GM23338 (cell line): ENCODE measurements around the gene COX6B2. TPM values are rescaled to one million over a fixed set of nuclear protein-coding genes. Genes with fewer than 3 reads are reported as not detected.

ENCODE experiments used
- ATAC-seq: fragments of 200-7000 bp; cut with Tn5 transposase; 3 replicates; pipeline ENCODE4 v1.9.1; 2020
- DNase-seq: peaks from one replicate; pipeline ENCODE4 v3.0.0-alpha.2; 2015; ENCODE audit warnings: low spot score
- H2AFZ ChIP-seq: fragments of 200-600 bp; sonication (generic); 2 replicates; pipeline ENCODE4 v1.8.0; 2016; ENCODE audit warnings: antibody characterized with exemption, mild to moderate bottlenecking, moderate library complexity
- H3F3A ChIP-seq: fragments of 200-600 bp; sonication (generic); replicated peaks from 2 replicates; pipeline ENCODE4 v1.8.0; 2017; ENCODE audit warnings: antibody characterized with exemption, mixed run types, low read depth
- H3K27ac ChIP-seq: fragments of 200-600 bp; sonication (generic); 2 replicates; pipeline ENCODE4 v1.6.1; 2016; ENCODE audit warnings: low read depth
- H3K27me3 ChIP-seq: fragments of 200-600 bp; sonication (generic); 2 replicates; pipeline ENCODE4 v1.8.0; 2016; ENCODE audit warnings: mild to moderate bottlenecking, mixed run types, moderate library complexity; ENCODE audit not compliant: insufficient read depth
- H3K36me3 ChIP-seq: fragments of 200-600 bp; sonication (generic); 2 replicates; pipeline ENCODE4 v1.8.0; 2016; ENCODE audit warnings: mild to moderate bottlenecking; ENCODE audit not compliant: insufficient read depth
- H3K4me1 ChIP-seq: fragments of 200-600 bp; sonication (generic); 2 replicates; pipeline ENCODE4 v1.8.0; 2016; ENCODE audit warnings: mild to moderate bottlenecking, moderate library complexity; ENCODE audit not compliant: insufficient read depth
- H3K4me2 ChIP-seq: fragments of 200-600 bp; sonication (generic); 2 replicates; pipeline ENCODE4 v1.7.1; 2017; ENCODE audit warnings: mixed run types
- H3K4me3 ChIP-seq: fragments of 200-600 bp; sonication (generic); 2 replicates; pipeline ENCODE4 v1.6.1; 2016; ENCODE audit warnings: mixed run types
- H3K79me2 ChIP-seq: fragments of 200-600 bp; sonication (generic); replicated peaks from 2 replicates; pipeline ENCODE4 v1.8.0; 2017; ENCODE audit warnings: mild to moderate bottlenecking; ENCODE audit not compliant: insufficient read depth
- H3K9me2 ChIP-seq: fragments of 200-600 bp; sonication (generic); 2 replicates; pipeline ENCODE4 v1.8.0; 2017; ENCODE audit not compliant: insufficient read depth
- H4K20me1 ChIP-seq: fragments of 200-600 bp; sonication (generic); replicated peaks from 2 replicates; pipeline ENCODE4 v1.8.0; 2017; ENCODE audit warnings: mild to moderate bottlenecking; ENCODE audit not compliant: insufficient read depth
- H3K27ac Mint-ChIP-seq: 2 replicates; pipeline ENCODE4 v1.8.0; 2020; ENCODE audit warnings: inconsistent platforms, mild to moderate bottlenecking, moderate library complexity, mixed read lengths
- H3K27me3 Mint-ChIP-seq: 3 replicates; pipeline ENCODE4 v1.8.0; 2022; ENCODE audit warnings: low read depth, mild to moderate bottlenecking, moderate library complexity, mixed read lengths, inconsistent platforms; ENCODE audit not compliant: insufficient read depth, poor library complexity
- H3K36me3 Mint-ChIP-seq: 3 replicates; pipeline ENCODE4 v1.8.0; 2021; ENCODE audit warnings: low read depth, mild to moderate bottlenecking, inconsistent platforms, moderate library complexity, mixed read lengths
- H3K4me1 Mint-ChIP-seq: 3 replicates; pipeline ENCODE4 v1.8.0; 2020; ENCODE audit warnings: mild to moderate bottlenecking, inconsistent platforms, mixed read lengths
- H3K4me3 Mint-ChIP-seq: 3 replicates; pipeline ENCODE4 v1.8.0; 2021; ENCODE audit warnings: moderate library complexity, mild to moderate bottlenecking, inconsistent platforms, mixed read lengths
- H3K9me3 Mint-ChIP-seq: 3 replicates; pipeline ENCODE4 v1.8.0; 2020; ENCODE audit warnings: moderate library complexity, mild to moderate bottlenecking, inconsistent platforms, mixed read lengths
- EZH2phosphoT487 ChIP-seq: fragments of 200-600 bp; sonication (generic); IDR thresholded peaks from one replicate; pipeline ENCODE4 v1.8.1; 2018; ENCODE audit warnings: antibody characterized with exemption; ENCODE audit not compliant: unreplicated experiment
- JUNB ChIP-seq: IDR thresholded peaks from one replicate; pipeline ENCODE4 v1.6.1; 2016; ENCODE audit warnings: antibody characterized with exemption; ENCODE audit not compliant: unreplicated experiment
- POLR2AphosphoS5 ChIP-seq: IDR thresholded peaks from 2 replicates; pipeline ENCODE4 v1.6.1; 2016; ENCODE audit warnings: antibody characterized with exemption, low read depth
- polyA plus RNA-seq: library from polyadenylated mRNA; unstranded; fragments of >200 nt; fragmentation: Nextera tagmentation; extraction: Ambion mirVana; gene quantifications from 2 replicates; pipeline ENCODE4 v1.2.1, GENCODE V29; 2016
- total RNA-seq: library from RNA; depleted of rRNA; stranded (reverse); fragments of >200 nt; shearing (Covaris generic); gene quantifications from 2 replicates; pipeline ENCODE4 v1.2.3, GENCODE V29; 2014
- TF ChIP-seq, protein P1 (sequence below), 2 experiments: fragments of 200-600 bp in 1 of 2; sonication (generic) in 1 of 2; conservative IDR thresholded peaks; 2 replicates each; pipeline versions ENCODE4 v1.5.1 to v1.6.1; 2016 to 2017; ENCODE audit warnings: antibody characterized with exemption in 2 of 2, low read depth in 2 of 2, mild to moderate bottlenecking in 2 of 2, moderate library complexity in 1 of 2
- TF ChIP-seq, protein P2 (sequence below): fragments of 250-450 bp; sonication (Bioruptor Pico); IDR thresholded peaks from 2 replicates; pipeline ENCODE4 v1.5.0; 2020; ENCODE audit warnings: mild to moderate bottlenecking, moderate library complexity

Gene COX6B2
- total and polyA plus RNA-seq, 2 experiments from 2014 or later = 2.7 to 5.3 TPM

DNA sequence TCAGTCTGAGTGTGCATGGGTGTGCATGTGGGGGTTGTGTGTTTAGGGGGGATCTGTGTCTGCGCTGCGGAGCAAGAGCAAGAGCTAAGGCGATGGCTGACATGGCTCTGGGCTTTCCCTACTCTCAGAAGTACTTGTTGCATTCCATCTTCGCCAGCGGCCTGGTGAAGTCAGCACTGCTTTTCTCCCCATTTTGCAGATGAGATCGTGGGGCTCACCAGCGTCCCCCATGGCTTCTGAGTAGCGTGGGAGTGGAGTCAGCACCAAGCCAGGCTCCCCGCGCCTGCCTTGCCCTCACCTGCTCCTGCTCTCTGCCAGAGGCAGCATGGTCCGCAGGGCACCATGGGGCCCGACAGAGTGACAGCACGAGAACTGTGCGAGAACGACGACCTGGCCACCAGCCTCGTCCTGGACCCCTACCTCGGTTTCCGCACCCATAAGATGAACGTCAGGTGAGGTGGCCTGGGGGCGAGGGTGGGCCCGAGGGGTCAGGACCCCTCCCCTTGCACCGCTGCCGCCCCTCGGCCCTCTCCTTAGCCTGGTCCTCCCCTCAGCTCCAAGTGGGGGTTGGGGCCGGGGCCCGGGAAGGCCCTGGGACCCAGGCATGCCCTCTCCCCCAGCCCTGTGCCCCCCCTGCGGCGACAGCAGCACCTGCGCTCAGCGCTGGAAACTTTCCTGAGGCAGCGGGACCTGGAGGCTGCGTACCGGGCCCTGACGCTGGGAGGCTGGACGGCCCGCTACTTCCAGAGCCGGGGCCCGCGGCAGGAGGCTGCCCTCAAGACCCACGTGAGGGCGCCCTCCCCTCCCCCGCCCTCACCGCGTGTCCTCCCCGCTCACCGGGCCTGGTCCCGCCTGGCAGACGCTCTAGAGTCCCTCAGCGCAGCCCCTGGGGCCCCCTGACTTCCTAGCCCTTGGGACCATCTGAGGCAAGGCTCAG lies 12.7 kb downstream of the COX6B2 start:
- H3K79me2 ChIP-seq = no peaks in the 10 kb centered on the region
- Mint-ChIP-seq H3K36me3 (peaks cover 35% of the 10 kb centered on the region), H3K4me3 (peak overlapping the region; percentile 64), H3K4me1 (peaks cover 22% of the 10 kb centered on the region), H3K27ac (no peak overlapping the region; the same call in 1 of the 2 replicates), H3K9me3 (no peaks in the 10 kb centered on the region; the same call in 2 of the 3 replicates), H3K27me3 (peaks cover 21% of the 10 kb centered on the region)
- H3F3A ChIP-seq = no peaks in the 10 kb centered on the region; the same call in 1 of the 2 replicates
- no peak overlapping the region for H3K27ac ChIP-seq
- H3K4me2 ChIP-seq = peak overlapping the region; percentile 96
- 0 out of 2 replicates have a peak, but pooled peaks cover 3% of the 10 kb centered on the region for H4K20me1 ChIP-seq
- ATAC-seq (no peak), DNase-seq (peak; percentile 46)
- H3K4me1 ChIP-seq = peaks cover 12% of the 10 kb centered on the region; the same call in 1 of the 2 replicates
- no peak for TF ChIP-seq EZH2phosphoT487
- TF ChIP-seq, protein P1, sequence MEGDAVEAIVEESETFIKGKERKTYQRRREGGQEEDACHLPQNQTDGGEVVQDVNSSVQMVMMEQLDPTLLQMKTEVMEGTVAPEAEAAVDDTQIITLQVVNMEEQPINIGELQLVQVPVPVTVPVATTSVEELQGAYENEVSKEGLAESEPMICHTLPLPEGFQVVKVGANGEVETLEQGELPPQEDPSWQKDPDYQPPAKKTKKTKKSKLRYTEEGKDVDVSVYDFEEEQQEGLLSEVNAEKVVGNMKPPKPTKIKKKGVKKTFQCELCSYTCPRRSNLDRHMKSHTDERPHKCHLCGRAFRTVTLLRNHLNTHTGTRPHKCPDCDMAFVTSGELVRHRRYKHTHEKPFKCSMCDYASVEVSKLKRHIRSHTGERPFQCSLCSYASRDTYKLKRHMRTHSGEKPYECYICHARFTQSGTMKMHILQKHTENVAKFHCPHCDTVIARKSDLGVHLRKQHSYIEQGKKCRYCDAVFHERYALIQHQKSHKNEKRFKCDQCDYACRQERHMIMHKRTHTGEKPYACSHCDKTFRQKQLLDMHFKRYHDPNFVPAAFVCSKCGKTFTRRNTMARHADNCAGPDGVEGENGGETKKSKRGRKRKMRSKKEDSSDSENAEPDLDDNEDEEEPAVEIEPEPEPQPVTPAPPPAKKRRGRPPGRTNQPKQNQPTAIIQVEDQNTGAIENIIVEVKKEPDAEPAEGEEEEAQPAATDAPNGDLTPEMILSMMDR (conservative IDR thresholded peaks at IDR 0.05; ENCODE audit: low read depth in 2 of 2) = peak in 1 of 2 experiments; percentile 17; a peak in 1 of 4 replicates
- no peak overlapping the region for H2AFZ ChIP-seq
- H3K9me2 ChIP-seq = no peaks in the 10 kb centered on the region
- H3K36me3 ChIP-seq = no peaks in the 10 kb centered on the region; the same call in 1 of the 2 replicates
- H3K27me3 ChIP-seq = no peaks in the 10 kb centered on the region
- H3K4me3 ChIP-seq = peak overlapping the region; percentile 84

DNA sequence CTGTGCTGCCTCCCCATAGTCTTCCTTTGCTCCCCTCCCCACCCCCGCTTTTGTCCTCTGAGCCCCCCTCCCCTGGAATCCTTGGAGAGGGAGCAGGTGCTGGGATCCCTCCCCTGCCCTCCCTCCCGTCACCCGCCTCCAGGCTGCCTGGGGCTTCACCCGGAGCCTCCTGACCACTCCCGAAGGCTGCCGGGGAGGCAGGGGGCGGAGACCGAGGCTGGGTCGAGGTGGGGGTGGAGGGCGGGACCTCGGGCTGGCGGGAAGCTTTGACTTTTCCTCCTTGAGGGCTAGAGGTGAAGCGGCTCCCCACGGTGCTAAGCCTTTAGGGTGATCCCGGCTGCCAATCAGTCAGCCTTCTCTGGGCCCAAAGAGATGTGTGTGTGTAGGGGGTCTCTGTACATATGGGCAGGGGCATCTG lies 13.3 kb downstream of the COX6B2 start:
- Mint-ChIP-seq H3K27ac (peak overlapping the region; percentile 56), H3K27me3 (peaks cover 21% of the 10 kb centered on the region), H3K4me3 (peak overlapping the region; percentile 90), H3K4me1 (peaks cover 22% of the 10 kb centered on the region), H3K36me3 (peaks cover 35% of the 10 kb centered on the region), H3K9me3 (peaks cover under 1% of the 10 kb centered on the region; the same call in 1 of the 3 replicates)
- DNase-seq (peak; percentile 92), ATAC-seq (peak; percentile 21)
- Histone ChIP-seq H3K79me2 (no peaks in the 10 kb centered on the region), H3K27ac (no peak overlapping the region), H3K4me2 (peak overlapping the region; percentile 96), H3F3A (no peaks in the 10 kb centered on the region; the same call in 1 of the 2 replicates), H3K9me2 (no peaks in the 10 kb centered on the region), H3K4me3 (peak overlapping the region; percentile 84), H2AFZ (no peak overlapping the region), H4K20me1 (0 out of 2 replicates have a peak, but pooled peaks cover 3% of the 10 kb centered on the region), H3K27me3 (no peaks in the 10 kb centered on the region), H3K36me3 (no peaks in the 10 kb centered on the region; the same call in 1 of the 2 replicates), H3K4me1 (peaks cover 12% of the 10 kb centered on the region; the same call in 1 of the 2 replicates)
- TF ChIP-seq, protein P1 (conservative IDR thresholded peaks at IDR 0.05; ENCODE audit: low read depth in 2 of 2) = no peak
- TF ChIP-seq JUNB (no peak), POLR2AphosphoS5 (peak; percentile 41; the same call in 1 of the 2 replicates)
- TF ChIP-seq, protein P2, sequence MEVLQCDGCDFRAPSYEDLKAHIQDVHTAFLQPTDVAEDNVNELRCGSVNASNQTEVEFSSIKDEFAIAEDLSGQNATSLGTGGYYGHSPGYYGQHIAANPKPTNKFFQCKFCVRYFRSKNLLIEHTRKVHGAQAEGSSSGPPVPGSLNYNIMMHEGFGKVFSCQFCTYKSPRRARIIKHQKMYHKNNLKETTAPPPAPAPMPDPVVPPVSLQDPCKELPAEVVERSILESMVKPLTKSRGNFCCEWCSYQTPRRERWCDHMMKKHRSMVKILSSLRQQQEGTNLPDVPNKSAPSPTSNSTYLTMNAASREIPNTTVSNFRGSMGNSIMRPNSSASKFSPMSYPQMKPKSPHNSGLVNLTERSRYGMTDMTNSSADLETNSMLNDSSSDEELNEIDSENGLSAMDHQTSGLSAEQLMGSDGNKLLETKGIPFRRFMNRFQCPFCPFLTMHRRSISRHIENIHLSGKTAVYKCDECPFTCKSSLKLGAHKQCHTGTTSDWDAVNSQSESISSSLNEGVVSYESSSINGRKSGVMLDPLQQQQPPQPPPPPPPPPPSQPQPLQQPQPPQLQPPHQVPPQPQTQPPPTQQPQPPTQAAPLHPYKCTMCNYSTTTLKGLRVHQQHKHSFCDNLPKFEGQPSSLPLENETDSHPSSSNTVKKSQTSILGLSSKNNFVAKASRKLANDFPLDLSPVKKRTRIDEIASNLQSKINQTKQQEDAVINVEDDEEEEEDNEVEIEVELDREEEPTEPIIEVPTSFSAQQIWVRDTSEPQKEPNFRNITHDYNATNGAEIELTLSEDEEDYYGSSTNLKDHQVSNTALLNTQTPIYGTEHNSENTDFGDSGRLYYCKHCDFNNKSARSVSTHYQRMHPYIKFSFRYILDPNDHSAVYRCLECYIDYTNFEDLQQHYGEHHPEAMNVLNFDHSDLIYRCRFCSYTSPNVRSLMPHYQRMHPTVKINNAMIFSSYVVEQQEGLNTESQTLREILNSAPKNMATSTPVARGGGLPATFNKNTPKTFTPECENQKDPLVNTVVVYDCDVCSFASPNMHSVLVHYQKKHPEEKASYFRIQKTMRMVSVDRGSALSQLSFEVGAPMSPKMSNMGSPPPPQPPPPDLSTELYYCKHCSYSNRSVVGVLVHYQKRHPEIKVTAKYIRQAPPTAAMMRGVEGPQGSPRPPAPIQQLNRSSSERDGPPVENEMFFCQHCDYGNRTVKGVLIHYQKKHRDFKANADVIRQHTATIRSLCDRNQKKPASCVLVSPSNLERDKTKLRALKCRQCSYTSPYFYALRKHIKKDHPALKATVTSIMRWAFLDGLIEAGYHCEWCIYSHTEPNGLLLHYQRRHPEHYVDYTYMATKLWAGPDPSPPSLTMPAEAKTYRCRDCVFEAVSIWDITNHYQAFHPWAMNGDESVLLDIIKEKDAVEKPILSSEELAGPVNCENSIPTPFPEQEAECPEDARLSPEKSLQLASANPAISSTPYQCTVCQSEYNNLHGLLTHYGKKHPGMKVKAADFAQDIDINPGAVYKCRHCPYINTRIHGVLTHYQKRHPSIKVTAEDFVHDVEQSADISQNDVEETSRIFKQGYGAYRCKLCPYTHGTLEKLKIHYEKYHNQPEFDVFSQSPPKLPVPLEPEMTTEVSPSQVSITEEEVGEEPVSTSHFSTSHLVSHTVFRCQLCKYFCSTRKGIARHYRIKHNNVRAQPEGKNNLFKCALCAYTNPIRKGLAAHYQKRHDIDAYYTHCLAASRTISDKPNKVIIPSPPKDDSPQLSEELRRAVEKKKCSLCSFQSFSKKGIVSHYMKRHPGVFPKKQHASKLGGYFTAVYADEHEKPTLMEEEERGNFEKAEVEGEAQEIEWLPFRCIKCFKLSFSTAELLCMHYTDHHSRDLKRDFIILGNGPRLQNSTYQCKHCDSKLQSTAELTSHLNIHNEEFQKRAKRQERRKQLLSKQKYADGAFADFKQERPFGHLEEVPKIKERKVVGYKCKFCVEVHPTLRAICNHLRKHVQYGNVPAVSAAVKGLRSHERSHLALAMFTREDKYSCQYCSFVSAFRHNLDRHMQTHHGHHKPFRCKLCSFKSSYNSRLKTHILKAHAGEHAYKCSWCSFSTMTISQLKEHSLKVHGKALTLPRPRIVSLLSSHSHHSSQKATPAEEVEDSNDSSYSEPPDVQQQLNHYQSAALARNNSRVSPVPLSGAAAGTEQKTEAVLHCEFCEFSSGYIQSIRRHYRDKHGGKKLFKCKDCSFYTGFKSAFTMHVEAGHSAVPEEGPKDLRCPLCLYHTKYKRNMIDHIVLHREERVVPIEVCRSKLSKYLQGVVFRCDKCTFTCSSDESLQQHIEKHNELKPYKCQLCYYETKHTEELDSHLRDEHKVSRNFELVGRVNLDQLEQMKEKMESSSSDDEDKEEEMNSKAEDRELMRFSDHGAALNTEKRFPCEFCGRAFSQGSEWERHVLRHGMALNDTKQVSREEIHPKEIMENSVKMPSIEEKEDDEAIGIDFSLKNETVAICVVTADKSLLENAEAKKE (CRISPR knock-in tag) = no peak
